Activated CD4-positive, alpha-beta T cell treated with anti-CD3 and anti-CD28 coated beads, Interleukin-2, amount 50 U/mL, for 1 hour (primary cell): ENCODE results near the gene UBAP2L.
"Not testable (repeated sequence)": the region's sequence is repeated elsewhere in the genome, so short reads cannot be mapped to it uniquely, and the experiment has no call there.

Experiments
- DNase-seq: peaks from one replicate; pipeline ENCODE4 v3.0.0-alpha.2; 2020

UBAP2L gene

GRCh38 chr1:154312229-154313065, 91.7 kb downstream of the UBAP2L start:
- DNase-seq = not testable (repeated sequence)

- no peak for DNase-seq
These were observed 92.3 kb downstream of the UBAP2L start for GRCh38 chr1:154313066-154313356.

- DNase-seq = not testable (repeated sequence)
These were observed 93.5 kb downstream of the UBAP2L start for GRCh38 chr1:154314226-154314625.

GRCh38 chr1:154316704-154317103, 95.9 kb downstream of the UBAP2L start:
- no peak for DNase-seq

GRCh38 chr1:154318386-154318785, 97.6 kb downstream of the UBAP2L start:
- no peak for DNase-seq
